ENCODE results near the gene CALY.

The CALY gene

DNA sequence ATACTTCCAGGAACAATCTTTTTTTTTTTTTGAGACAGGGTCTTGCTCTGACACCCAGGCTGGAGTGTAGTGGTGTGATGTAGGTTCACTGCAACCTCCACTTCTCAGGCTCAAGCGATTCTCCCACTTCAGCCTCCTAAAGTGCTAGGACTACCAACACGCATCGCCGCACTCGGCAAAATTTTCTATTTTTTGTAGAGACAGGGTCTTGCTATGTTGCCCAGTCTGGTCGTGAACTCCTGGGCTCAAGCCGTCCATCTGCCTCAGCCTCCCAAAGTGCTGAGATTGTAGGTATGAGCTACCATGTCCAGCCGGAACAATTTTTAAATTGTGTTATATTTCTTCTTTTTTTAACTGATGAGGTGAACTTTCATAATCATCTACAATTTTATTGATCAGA is 25.9 kb downstream of the CALY start:
- no peak for DNase-seq (ENCODE audit: low spot score)

- DNase-seq (ENCODE audit: low spot score): no peak
Observed at GRCh38 chr10:133310399-133310755, 26.3 kb downstream of the CALY start.

DNA sequence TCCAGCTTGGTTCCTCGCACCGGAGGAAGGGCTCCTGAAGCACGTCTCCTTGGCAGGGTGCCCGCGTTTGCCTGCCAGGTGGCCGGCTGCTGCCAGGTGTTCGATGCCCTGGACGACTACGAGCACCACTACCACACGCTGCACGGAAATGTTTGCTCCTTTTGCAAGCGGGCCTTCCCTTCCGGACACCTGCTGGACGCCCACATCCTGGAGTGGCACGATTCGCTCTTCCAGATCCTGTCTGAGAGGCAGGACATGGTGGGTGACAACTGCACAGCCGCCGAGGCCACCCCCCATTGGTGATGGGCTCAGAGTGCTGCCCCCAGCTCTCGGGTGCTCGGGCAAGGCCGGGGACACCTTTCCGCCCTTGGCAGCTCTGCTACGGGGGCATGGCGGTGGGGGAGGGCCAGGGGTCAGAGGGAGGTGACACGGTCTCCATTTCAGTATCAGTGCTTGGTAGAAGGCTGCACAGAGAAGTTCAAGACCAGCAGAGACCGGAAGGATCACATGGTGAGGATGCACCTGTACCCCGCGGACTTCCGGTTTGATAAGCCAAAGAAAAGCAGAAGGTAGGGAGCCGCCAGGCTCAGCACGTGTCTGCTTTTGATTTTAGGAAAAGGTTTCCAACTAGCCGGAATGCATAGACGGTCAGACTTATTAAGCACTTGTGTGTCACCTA is 26.8 kb downstream of the CALY start:
- DNase-seq (ENCODE audit: low spot score): no peak

DNA sequence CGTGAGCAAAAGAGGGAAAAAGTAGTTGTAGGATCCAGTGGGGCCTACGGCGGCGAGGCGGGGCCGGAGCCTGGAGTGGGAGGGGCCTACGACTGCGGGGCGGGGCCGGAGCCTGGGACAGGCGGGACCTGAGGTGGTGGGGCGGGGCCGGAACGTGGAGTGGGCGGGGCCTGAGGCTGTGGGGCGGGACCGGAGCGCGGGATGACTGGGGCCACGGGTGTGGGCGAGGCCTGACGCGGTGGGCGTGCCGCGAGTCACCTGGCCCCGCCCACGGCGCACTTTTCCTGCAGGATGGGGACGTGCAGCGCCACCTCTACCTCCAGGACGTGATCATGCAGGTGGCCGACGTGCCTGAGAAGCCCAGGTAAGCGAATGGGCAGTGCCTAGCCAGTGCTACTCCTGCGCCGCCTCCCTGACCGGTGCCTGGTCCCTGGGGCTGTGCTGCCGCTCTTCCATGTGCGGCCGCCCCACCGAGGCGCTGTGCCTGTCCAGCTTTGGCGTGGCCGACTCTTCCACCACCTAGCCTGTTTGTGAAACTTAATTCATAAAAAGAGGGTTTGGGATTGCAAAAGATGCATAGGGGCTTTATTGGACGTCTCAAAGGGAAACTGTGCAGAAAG is 27.5 kb downstream of the CALY start:
- DNase-seq (ENCODE audit: low spot score): peak; percentile 83

DNA sequence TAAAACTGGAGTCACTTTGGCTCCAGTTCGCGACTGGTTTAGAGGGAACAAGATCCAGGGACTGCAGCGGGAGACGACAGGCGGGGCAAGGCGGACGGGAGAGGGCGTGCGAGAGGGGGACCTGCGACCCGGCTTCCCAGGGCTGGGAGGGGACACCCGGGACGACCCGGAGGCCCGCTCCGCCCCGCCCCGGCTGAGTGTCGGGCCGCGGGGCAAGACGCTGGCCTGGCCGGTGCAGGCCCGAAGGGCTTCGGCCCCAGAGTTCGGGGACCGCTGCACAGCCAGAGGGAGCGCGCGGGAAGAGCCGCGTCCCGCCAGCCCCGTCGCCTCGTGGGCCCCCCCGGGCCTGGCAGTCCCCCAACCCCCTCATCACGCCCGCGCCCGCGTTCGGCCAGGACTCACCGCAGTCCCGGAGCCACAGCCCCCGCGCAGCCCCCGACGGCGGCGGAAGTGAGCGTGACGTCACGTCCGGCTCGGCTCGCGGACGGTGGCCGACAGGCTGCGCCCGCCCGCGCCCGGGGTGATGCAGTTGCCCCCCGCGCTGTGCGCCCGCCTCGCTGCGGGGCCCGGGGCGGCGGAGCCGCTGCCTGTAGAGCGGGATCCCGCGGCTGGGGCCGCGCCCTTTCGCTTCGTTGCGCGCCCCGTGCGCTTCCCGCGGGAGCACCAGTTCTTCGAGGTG is 28.1 kb downstream of the CALY start, which contains the start of the genes TUBGCP2 and ZNF511:
TUBGCP2 (minus strand) TSS at position 452 of the 679 bp plus-strand sequence. CDS start 5,931 bp downstream, outside the sequence.
ZNF511 (plus strand) TSS at position 494 of the 679 bp plus-strand sequence; CDS start at position 524, 30 bp downstream.
- peak; percentile 85 for DNase-seq (ENCODE audit: low spot score)

DNA sequence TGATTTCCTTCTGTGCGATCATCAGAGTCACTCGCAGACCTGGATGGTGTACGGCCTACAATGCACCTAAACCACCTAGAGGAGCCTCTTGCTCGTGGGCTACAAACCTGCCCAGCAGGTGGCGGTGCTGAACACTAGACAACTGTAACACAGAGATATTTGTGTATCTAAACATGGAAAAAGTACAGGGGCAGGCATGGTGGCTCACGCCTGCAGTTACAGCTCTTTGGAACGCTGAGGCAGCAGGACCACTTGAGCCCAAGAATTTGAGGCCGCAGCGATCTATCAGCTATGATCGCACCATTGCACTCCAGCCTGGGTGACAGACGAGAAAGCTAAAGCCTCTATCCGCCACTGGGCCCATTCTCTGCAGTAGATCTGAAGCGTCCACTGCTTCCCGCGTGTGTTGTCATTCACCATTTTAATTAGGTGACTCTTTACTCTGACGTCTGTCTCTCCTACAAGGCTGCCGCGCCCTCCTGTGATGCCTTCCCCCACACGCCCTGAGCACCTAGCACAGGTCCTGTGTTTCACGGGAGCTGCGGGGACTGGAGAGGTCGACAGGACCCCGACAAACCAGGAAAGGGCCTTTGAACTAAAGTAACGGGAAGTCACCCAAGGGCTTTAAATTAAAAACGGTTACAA is 28.8 kb downstream of the CALY start:
- DNase-seq (ENCODE audit: low spot score): peak; percentile 83

DNA sequence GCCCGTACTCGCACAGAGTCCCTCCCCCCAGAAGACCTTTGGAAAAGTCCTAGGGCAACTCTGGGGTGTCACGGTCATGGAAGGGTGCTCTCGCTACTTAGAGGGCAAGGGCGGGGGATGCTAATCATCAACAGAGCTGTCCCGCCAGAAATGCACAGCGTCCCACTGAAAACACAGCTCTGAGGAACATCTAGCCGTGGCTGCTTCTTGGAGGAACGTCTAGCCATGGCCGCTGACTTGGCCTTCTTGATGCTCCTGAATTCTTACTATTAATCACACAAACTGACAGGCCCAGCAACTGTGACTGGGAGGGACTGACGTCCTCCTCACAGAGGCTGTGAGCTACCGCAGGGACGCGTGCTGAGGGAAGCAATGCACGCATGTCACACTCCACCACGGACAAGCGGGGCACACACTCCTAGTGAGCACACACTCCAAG is 29.7 kb downstream of the CALY start:
- no peak for DNase-seq (ENCODE audit: low spot score)

- no peak for DNase-seq (ENCODE audit: low spot score)
Observed at GRCh38 chr10:133306097-133306476, 30.6 kb downstream of the CALY start.

DNA sequence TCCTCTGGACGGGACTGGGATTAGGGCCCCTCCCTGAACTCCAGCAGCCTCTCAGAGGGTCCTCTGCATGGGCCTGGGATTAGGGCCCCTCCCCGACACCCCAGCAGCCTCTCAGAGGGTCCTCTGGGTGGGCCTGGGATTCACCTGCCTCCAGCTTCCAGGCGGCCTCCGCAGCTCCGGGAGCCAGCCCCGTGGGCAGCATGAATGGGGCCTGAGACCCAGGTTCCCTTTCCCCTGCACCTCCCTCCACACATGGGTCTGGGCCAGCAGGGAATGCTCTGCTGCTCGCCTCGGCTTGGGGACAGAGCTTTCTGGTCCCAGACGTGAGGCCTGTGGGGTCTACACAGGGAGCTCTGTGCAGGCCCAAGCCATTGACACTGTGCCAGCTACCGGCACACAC is 33.5 kb downstream of the CALY start:
- no peak for DNase-seq (ENCODE audit: low spot score)

DNA sequence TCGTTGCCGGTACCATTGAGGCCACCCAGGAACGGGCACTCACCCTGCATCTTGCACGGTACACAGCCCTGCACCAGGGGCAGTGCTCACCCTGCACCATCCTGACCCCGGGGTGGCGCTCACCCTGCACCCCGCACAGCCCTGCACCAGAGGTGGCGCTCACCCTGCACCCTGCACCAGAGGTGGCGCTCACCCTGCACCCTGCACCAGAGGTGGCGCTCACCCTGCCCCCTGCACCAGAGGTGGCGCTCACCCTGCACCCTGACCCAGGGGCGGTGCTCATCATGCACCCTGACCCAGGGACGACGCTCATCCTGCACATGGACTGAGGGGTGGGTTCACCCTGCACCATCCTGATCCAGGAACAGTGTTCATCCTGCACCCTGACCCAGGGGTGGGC is 34.5 kb downstream of the CALY start:
- no peak for DNase-seq (ENCODE audit: low spot score)

- no peak for DNase-seq (ENCODE audit: low spot score)
Observed at GRCh38 chr10:133299738-133300137, 37.0 kb downstream of the CALY start.

GRCh38 chr10:133299224-133299623 is 37.5 kb downstream of the CALY start:
- no peak for DNase-seq (ENCODE audit: low spot score)

DNA sequence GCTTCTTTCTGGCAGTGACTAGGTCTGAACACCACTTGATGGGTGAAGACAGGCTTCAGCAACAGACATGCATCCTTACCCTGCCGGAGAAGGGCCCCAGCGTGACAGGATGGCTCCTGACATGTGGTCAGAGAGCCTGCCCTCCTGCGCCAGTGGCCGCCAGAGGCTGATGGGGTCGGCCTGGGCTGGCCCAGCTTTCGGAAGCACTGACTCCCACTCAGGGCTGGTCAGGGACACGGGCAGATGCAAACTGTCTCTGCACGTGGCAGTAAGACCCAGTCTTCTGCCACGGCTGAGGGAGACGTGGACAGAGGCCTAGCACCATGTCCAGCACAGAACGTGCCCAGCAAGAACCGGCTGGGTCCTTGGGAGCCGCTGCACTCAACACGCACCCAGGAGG is 38.2 kb downstream of the CALY start:
- DNase-seq (ENCODE audit: low spot score): no peak

GRCh38 chr10:133297504-133297903 is 39.2 kb downstream of the CALY start:
- no peak for DNase-seq (ENCODE audit: low spot score)

- DNase-seq (ENCODE audit: low spot score): no peak
Observed at GRCh38 chr10:133295426-133296320, 41.0 kb downstream of the CALY start.

- DNase-seq (ENCODE audit: low spot score): no peak
Observed at GRCh38 chr10:133294189-133294588, 42.5 kb downstream of the CALY start.

- DNase-seq (ENCODE audit: low spot score): no peak
Observed at GRCh38 chr10:133293810-133294119, 42.9 kb downstream of the CALY start.

- DNase-seq (ENCODE audit: low spot score): no peak
Observed at GRCh38 chr10:133292919-133293809, 43.5 kb downstream of the CALY start.

- no peak for DNase-seq (ENCODE audit: low spot score)
Observed at GRCh38 chr10:133289761-133290160, 46.9 kb downstream of the CALY start.

GRCh38 chr10:133287832-133288500 is 48.7 kb downstream of the CALY start:
- no peak for DNase-seq (ENCODE audit: low spot score)

All from HuH-7 (cell line).